Liver (tissue), 9 donors: ENCODE results near the gene TMPRSS6. TPM values are rescaled to one million over a fixed set of nuclear protein-coding genes. Genes with fewer than 3 reads are reported as not detected.

Experiments
- DNase-seq: peaks from one replicate; pipeline ENCODE4 v3.0.0-alpha.2; 2017; ENCODE audit warnings: low spot score
- H3K27ac ChIP-seq, 2 donors: one replicate each; pipeline ENCODE4 v1.7.0; 2013; ENCODE audit warnings: inconsistent platforms in 2 of 2, low read length in 2 of 2, control low read depth in 1 of 2, low read depth in 1 of 2, mild to moderate bottlenecking in 1 of 2
- H3K27me3 ChIP-seq, 4 donors: one replicate each; pipeline versions ENCODE4 v1.6.1 to v1.7.0; 2013; ENCODE audit warnings: low read length in 3 of 4, inconsistent platforms in 1 of 4, mild to moderate bottlenecking in 1 of 4, moderate library complexity in 1 of 4; ENCODE audit not compliant: control insufficient read depth in 4 of 4, insufficient read depth in 4 of 4
- H3K36me3 ChIP-seq, 4 donors: one replicate each; pipeline versions ENCODE4 v1.6.1 to v1.7.0; 2013; ENCODE audit warnings: low read length in 3 of 4, mild to moderate bottlenecking in 3 of 4, low read depth in 1 of 4, moderate library complexity in 1 of 4; ENCODE audit not compliant: control insufficient read depth in 4 of 4, insufficient read depth in 3 of 4
- H3K4me1 ChIP-seq, 4 donors: one replicate each; pipeline versions ENCODE4 v1.6.1 to v1.7.0; 2013; ENCODE audit warnings: low read length in 3 of 4, mild to moderate bottlenecking in 3 of 4, moderate library complexity in 1 of 4; ENCODE audit not compliant: control insufficient read depth in 4 of 4, insufficient read depth in 4 of 4
- H3K4me3 ChIP-seq, 3 donors: one replicate each; pipeline versions ENCODE4 v1.6.1 to v1.7.0; 2013; ENCODE audit warnings: low read length in 3 of 3, control low read depth in 1 of 3, low read depth in 1 of 3, mild to moderate bottlenecking in 1 of 3
- H3K9ac ChIP-seq, 2 donors: one replicate each; pipeline ENCODE4 v1.7.0; 2013; ENCODE audit warnings: low read length in 2 of 2, mild to moderate bottlenecking in 2 of 2, moderate library complexity in 2 of 2, control low read depth in 1 of 2, low read depth in 1 of 2
- H3K9me3 ChIP-seq, 4 donors: one replicate each; pipeline versions ENCODE4 v1.6.1 to v1.7.0; 2013; ENCODE audit warnings: low read length in 3 of 4; ENCODE audit not compliant: control insufficient read depth in 4 of 4
- EGR1 ChIP-seq, 2 donors: IDR thresholded peaks; 2 replicates each; pipeline ENCODE4 v1.6.1; 2016 to 2018; ENCODE audit warnings: antibody characterized with exemption in 2 of 2, low read depth in 2 of 2
- FOXA1 ChIP-seq: IDR thresholded peaks from 2 replicates; pipeline ENCODE4 v1.6.1; 2016; ENCODE audit warnings: antibody characterized with exemption
- FOXA2 ChIP-seq: IDR thresholded peaks from 2 replicates; pipeline ENCODE4 v1.6.1; 2016; ENCODE audit warnings: antibody characterized with exemption
- HNF4A ChIP-seq, 2 donors: conservative IDR thresholded peaks; 2 replicates each; pipeline ENCODE4 v1.6.1; 2016; ENCODE audit warnings: antibody characterized with exemption in 2 of 2, mild to moderate bottlenecking in 2 of 2
- HNF4G ChIP-seq: IDR thresholded peaks from 2 replicates; pipeline ENCODE4 v1.6.1; 2016; ENCODE audit warnings: antibody characterized with exemption
- JUND ChIP-seq, 2 donors: IDR thresholded peaks; 2 replicates each; pipeline ENCODE4 v1.6.1; 2016; ENCODE audit warnings: antibody characterized with exemption in 2 of 2
- NR2F2 ChIP-seq: IDR thresholded peaks from 2 replicates; pipeline ENCODE4 v1.6.1; 2016; ENCODE audit warnings: antibody characterized with exemption
- RAD21 ChIP-seq, 2 donors: IDR thresholded peaks; 2 replicates each; pipeline ENCODE4 v1.6.1; 2016; ENCODE audit warnings: antibody characterized with exemption in 2 of 2, mild to moderate bottlenecking in 2 of 2
- RXRA ChIP-seq, 2 donors: IDR thresholded peaks; 2 replicates each; pipeline ENCODE4 v1.6.1; 2017 to 2018; ENCODE audit warnings: antibody characterized with exemption in 2 of 2, mild to moderate bottlenecking in 1 of 2
- SP1 ChIP-seq: IDR thresholded peaks from 2 replicates; pipeline ENCODE4 v1.6.1; 2018; ENCODE audit warnings: antibody characterized with exemption, mild to moderate bottlenecking
- TAF1 ChIP-seq: conservative IDR thresholded peaks from 2 replicates; pipeline ENCODE4 v1.6.1; 2016; ENCODE audit warnings: antibody characterized with exemption, mild to moderate bottlenecking
- YY1 ChIP-seq: IDR thresholded peaks from 2 replicates; pipeline ENCODE4 v1.6.1; 2016; ENCODE audit warnings: antibody characterized with exemption, mild to moderate bottlenecking
- WGBS: extraction: QIAGEN DNeasy Blood & Tissue Kit; methylation state at CpG from one replicate; pipeline ENCODE4 v1.1.7; 2013; 5-methylcytosine and 5-hydroxymethylcytosine counted together
- polyA plus RNA-seq, 2 donors: library from polyadenylated mRNA; stranded (reverse) in 1 of 2; unstranded in 1 of 2; fragments of 200-250 nt in 1 of 2; fragments of >200 nt in 1 of 2; fragmentation: Nextera tagmentation in 1 of 2; extraction: Ambion mirVana in 1 of 2; gene quantifications; one replicate each; pipeline versions ENCODE4 v1.2.1 to v1.2.3, GENCODE V29; 2013 to 2015
- total RNA-seq, 2 donors: library from RNA; depleted of rRNA; stranded (reverse); fragments of >200 nt; gene quantifications; one replicate each; pipeline ENCODE4 v1.2.3, GENCODE V29; 2014
- TF ChIP-seq, protein P1 (sequence below): IDR thresholded peaks from 2 replicates; pipeline ENCODE4 v1.6.1; 2016; ENCODE audit warnings: antibody characterized with exemption
- TF ChIP-seq, protein P2 (sequence below): IDR thresholded peaks from 2 replicates; pipeline ENCODE4 v1.6.1; 2016; ENCODE audit warnings: antibody characterized with exemption
- TF ChIP-seq, protein P3 (sequence below): IDR thresholded peaks from 2 replicates; pipeline ENCODE4 v1.6.1; 2016; ENCODE audit warnings: antibody characterized with exemption, mild to moderate bottlenecking
- TF ChIP-seq, protein P4 (sequence below): IDR thresholded peaks from 2 replicates; pipeline ENCODE4 v1.6.1; 2016; ENCODE audit warnings: antibody characterized with exemption
- TF ChIP-seq, protein P5 (sequence below): fragments of 150-350 bp; IDR thresholded peaks from 2 replicates; pipeline ENCODE4 v1.5.1; 2017; ENCODE audit warnings: improper control_type of control experiment, low read depth, low read length; ENCODE audit not compliant: missing input control
- donor health status: healthy.
- donor health status: healthy.
- donor health status: healthy.
- donor health status: healthy.
- donor health status: healthy.

The TMPRSS6 gene
- total and polyA plus RNA-seq, 4 donors = 12.6 to 47.1 (median 39.9) TPM

DNA sequence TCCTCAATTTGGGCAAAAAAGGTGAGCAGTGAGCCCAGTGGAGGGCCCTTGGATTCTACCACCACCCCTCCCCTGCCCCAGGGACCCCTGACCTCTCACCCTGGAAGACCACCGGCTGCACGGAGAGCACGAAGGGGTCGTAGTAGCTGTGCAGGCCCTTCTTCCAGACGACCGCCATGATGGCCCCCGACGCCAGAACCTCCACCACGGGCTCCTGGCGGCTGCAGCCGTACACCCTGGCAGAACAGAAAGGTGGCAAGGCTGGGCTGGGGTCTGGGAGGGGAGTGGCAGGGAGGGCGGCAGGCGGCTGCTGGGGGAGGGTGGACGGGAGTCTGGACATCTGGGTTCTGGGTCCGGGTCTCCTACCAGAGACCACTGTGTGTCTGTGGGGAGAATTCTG lies 23.3 kb downstream of the TMPRSS6 start:
- H3K36me3 ChIP-seq = peaks cover 2 to 57% (median 23%) of the 10 kb centered on the region in 4 donors
- no peak for DNase-seq
- WGBS = 88% methylated on average over 15 of the region's 15 CpGs
- TF ChIP-seq, protein P1, sequence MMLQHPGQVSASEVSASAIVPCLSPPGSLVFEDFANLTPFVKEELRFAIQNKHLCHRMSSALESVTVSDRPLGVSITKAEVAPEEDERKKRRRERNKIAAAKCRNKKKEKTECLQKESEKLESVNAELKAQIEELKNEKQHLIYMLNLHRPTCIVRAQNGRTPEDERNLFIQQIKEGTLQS = no peak
- TF ChIP-seq HNF4G (no peak), EGR1 (IDR thresholded peaks at IDR 0.05; ENCODE audit: low read depth in 2 of 2) (no peak), RXRA (IDR thresholded peaks at IDR 0.05) (no peak), FOXA1 (no peak), RAD21 (IDR thresholded peaks at IDR 0.05) (no peak), SP1 (no peak)
- H3K4me3 ChIP-seq = no peak overlapping the region
- no peaks in the 10 kb centered on the region for H3K4me1 ChIP-seq
- no peak overlapping the region for H3K27ac ChIP-seq
- H3K9ac ChIP-seq = no peak overlapping the region
- H3K27me3 ChIP-seq = no peaks in the 10 kb centered on the region
- no peaks in the 10 kb centered on the region for H3K9me3 ChIP-seq

DNA sequence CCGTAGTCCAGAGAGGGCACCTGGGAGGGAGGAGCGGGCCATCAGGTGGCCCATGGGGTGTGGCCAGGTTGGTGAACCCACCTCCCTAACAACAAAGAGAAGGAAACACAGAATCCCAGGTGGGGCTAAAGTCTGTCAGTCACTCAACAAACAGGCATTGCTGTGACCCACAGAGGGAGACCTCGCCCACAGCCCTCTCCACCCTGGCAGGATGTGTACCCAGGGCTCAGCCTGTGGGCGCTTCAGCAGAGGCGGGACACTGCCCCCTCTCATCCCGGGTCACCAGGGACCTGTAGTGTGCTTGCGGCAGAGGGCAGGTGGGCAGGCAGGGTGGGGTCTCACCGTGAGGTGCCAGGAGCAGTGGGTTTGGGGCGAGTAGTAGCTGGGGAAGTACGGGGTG lies 25.1 kb downstream of the TMPRSS6 start:
- Histone ChIP-seq H3K27ac (no peak overlapping the region), H3K4me1 (peaks cover 0 to 2% (median 0%) of the 10 kb centered on the region in 4 donors), H3K9me3 (no peaks in the 10 kb centered on the region), H3K4me3 (no peak overlapping the region), H3K9ac (no peak overlapping the region), H3K27me3 (no peaks in the 10 kb centered on the region), H3K36me3 (peaks cover 2 to 55% (median 18%) of the 10 kb centered on the region in 4 donors)
- TF ChIP-seq FOXA2 = no peak
- no peak for TF ChIP-seq HNF4A (conservative IDR thresholded peaks at IDR 0.05)
- no peak for TF ChIP-seq TAF1
- TF ChIP-seq, protein P2, sequence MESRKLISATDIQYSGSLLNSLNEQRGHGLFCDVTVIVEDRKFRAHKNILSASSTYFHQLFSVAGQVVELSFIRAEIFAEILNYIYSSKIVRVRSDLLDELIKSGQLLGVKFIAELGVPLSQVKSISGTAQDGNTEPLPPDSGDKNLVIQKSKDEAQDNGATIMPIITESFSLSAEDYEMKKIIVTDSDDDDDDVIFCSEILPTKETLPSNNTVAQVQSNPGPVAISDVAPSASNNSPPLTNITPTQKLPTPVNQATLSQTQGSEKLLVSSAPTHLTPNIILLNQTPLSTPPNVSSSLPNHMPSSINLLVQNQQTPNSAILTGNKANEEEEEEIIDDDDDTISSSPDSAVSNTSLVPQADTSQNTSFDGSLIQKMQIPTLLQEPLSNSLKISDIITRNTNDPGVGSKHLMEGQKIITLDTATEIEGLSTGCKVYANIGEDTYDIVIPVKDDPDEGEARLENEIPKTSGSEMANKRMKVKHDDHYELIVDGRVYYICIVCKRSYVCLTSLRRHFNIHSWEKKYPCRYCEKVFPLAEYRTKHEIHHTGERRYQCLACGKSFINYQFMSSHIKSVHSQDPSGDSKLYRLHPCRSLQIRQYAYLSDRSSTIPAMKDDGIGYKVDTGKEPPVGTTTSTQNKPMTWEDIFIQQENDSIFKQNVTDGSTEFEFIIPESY = no peak
- TF ChIP-seq NR2F2 = no peak
- TF ChIP-seq, protein P3, sequence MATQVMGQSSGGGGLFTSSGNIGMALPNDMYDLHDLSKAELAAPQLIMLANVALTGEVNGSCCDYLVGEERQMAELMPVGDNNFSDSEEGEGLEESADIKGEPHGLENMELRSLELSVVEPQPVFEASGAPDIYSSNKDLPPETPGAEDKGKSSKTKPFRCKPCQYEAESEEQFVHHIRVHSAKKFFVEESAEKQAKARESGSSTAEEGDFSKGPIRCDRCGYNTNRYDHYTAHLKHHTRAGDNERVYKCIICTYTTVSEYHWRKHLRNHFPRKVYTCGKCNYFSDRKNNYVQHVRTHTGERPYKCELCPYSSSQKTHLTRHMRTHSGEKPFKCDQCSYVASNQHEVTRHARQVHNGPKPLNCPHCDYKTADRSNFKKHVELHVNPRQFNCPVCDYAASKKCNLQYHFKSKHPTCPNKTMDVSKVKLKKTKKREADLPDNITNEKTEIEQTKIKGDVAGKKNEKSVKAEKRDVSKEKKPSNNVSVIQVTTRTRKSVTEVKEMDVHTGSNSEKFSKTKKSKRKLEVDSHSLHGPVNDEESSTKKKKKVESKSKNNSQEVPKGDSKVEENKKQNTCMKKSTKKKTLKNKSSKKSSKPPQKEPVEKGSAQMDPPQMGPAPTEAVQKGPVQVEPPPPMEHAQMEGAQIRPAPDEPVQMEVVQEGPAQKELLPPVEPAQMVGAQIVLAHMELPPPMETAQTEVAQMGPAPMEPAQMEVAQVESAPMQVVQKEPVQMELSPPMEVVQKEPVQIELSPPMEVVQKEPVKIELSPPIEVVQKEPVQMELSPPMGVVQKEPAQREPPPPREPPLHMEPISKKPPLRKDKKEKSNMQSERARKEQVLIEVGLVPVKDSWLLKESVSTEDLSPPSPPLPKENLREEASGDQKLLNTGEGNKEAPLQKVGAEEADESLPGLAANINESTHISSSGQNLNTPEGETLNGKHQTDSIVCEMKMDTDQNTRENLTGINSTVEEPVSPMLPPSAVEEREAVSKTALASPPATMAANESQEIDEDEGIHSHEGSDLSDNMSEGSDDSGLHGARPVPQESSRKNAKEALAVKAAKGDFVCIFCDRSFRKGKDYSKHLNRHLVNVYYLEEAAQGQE = no peak
- TF ChIP-seq FOXA1 = no peak
- TF ChIP-seq, protein P4, sequence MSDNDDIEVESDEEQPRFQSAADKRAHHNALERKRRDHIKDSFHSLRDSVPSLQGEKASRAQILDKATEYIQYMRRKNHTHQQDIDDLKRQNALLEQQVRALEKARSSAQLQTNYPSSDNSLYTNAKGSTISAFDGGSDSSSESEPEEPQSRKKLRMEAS = no peak
- no peak for TF ChIP-seq HNF4G
- no peak for TF ChIP-seq RAD21 (IDR thresholded peaks at IDR 0.05)
- TF ChIP-seq JUND (IDR thresholded peaks at IDR 0.05) = no peak
- no peak for TF ChIP-seq RXRA (IDR thresholded peaks at IDR 0.05)
- no peak for TF ChIP-seq EGR1 (IDR thresholded peaks at IDR 0.05; ENCODE audit: low read depth in 2 of 2)
- no peak for TF ChIP-seq YY1
- TF ChIP-seq, protein P5, sequence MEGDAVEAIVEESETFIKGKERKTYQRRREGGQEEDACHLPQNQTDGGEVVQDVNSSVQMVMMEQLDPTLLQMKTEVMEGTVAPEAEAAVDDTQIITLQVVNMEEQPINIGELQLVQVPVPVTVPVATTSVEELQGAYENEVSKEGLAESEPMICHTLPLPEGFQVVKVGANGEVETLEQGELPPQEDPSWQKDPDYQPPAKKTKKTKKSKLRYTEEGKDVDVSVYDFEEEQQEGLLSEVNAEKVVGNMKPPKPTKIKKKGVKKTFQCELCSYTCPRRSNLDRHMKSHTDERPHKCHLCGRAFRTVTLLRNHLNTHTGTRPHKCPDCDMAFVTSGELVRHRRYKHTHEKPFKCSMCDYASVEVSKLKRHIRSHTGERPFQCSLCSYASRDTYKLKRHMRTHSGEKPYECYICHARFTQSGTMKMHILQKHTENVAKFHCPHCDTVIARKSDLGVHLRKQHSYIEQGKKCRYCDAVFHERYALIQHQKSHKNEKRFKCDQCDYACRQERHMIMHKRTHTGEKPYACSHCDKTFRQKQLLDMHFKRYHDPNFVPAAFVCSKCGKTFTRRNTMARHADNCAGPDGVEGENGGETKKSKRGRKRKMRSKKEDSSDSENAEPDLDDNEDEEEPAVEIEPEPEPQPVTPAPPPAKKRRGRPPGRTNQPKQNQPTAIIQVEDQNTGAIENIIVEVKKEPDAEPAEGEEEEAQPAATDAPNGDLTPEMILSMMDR = no peak
- no peak for TF ChIP-seq SP1
- no peak for DNase-seq
- WGBS = 94% methylated on average over 10 of the region's 10 CpGs
